Activated T-cell treated with anti-CD3 and anti-CD28 coated beads for 1 hour (primary cell): ENCODE results near the gene DNAH1.
A peak's percentile ranks its signal among the peaks of the same experiment; 100 is the strongest.

Experiments
- DNase-seq: peaks from one replicate; pipeline ENCODE4 v3.0.0-alpha.2; 2020; ENCODE audit warnings: low read depth

The DNAH1 gene

DNA sequence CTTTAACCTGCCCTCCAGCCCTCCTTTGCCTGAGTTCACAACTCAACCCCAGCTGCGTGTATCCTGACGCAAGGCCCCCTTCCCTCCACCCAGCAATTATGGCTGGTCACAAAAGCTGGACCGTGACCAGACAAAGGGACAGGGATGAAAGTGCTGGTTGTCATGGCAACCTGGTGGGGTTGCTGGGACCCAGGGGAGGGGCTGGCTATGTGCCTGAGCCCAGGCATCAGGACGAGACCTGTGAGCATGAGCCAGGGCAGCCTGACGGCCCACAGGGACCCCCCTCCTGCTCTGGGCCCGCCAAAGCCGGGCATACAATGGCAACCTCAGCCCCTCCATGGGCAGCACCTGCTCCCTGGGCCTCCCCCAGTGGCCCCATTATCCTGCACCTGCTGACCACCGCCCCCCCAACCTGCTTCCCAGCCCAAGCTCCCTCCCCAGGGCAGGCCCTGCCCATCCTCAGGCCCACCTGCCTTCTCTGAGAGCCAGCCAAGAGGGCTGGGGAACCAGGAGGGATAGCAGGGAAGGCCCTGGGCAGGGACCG lies 4.5 kb upstream of the DNAH1 start:
- no peak for DNase-seq

GRCh38 chr3:52313188-52313773 lies 2.8 kb upstream of the DNAH1 start:
- no peak for DNase-seq

DNA sequence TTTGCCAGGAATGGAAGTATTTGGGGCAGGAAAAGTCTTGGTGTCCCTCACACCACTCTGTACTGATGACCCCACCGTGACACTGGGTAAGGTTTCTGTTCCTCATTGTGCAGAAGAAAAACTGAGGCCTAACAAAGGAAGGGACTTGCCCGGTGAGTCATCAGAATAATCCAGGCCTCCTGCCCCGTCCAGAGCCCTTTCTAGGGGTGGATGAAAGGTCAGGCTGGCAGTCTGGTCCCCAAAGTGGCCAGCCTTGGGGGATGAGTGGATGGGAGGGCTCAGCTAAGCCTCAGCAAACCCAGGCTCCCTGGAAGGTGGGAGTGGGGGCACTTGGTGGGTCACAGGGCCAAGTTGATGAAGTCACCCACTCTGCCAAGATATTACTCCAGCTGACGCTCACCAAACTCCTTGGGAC lies 2.3 kb upstream of the DNAH1 start:
- DNase-seq, result no peak

GRCh38 chr3:52314489-52314888 lies 1.6 kb upstream of the DNAH1 start:
- DNase-seq, result no peak

- DNase-seq, result no peak
Observed at GRCh38 chr3:52315006-52315405, 1.1 kb upstream of the DNAH1 start.

GRCh38 chr3:52317208-52318000 lies 1.3 kb downstream of the DNAH1 start:
- peak; percentile 59 for DNase-seq

- no peak for DNase-seq
Observed at GRCh38 chr3:52318186-52318816, 2.2 kb downstream of the DNAH1 start.

DNA sequence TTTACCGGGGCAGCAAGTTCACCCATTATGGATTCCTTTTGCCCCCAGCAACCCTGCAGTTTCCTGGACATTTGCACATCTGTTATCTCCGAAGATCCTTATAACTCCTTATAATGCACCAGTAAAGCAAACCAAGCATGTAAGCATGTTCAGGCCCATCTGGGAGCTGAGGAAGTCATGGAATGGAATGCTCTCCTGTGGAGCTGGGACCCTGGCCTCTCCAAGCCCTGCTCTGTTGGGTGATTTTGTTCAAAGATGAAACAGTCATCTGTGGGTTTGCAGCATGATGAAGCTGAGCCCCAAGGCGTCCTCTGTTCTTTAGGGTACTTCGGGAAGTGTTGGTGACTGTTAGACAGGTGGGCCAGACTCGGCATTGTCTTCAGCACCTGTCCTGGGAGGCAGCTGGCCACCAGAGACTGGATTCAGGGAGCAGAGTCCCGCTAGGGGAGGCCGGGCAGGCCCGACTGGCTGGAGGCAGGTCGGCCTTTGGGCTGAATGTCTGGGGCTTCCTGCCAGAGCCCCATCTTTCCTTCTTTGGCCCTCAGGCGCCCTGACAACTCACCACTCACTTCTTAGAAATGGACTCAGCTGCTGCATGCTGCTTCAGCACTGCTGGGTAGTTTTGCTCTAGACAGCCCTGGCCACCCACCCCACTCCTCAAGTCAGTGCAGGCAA lies 3.9 kb downstream of the DNAH1 start:
- no peak for DNase-seq

GRCh38 chr3:52321481-52321880 lies 5.4 kb downstream of the DNAH1 start:
- DNase-seq, result no peak

DNA sequence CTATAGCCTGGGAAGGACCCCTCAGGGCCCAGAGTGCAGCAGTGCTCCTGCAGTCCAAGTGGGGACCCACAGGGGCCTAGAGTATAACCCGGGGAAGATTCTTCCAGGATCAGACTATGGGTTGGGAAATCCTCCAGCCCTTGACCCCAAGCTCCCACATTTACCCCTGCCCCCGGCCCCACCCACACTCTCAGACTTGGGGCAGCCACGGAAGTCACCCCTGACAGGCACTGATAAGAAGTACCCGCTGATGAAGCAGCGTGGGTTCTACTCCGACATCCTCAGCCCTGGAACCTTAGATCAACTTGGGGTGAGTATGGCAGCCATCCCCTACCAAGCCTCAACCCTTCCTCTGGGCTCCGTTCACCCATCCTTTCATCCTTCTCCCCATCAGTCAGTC lies 6.3 kb downstream of the DNAH1 start:
- no peak for DNase-seq

DNA sequence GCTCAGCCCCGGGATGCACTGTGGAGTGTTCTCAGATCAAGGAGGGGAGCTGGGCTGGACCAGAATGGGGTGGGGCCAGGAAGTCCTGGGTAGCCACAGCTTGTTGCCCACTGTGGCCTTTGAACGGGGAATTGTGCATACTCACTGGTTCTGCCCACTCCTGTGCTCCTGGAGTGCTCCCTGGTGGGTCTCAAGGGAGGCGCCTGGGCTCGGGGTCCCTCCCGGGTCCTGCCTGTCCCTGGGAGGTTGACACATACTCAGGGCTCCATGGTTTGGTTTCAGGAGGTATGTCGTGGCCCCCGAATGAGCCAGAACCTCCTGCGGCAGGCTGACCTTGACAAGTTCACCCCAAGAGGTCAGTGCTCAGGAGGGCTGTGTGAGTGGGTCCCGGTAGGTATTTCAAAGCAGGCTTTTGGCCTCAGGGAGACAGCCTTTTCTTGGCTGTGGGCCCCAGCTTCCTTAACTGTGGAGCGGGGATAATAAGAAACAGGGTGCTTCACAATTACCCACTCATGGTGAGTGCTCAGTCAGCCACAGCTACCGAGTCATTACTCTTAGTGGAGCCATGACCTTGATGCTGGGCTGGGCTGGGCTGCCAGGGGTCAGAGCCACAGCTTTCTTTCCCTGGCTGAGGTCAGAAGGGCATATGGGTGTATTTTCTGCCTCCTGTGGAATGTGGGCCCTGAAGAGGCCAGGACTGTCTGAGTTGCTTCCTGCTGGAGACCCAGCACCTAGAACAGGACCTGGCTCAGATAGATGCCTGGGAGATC lies 7.6 kb downstream of the DNAH1 start:
- no peak for DNase-seq

DNA sequence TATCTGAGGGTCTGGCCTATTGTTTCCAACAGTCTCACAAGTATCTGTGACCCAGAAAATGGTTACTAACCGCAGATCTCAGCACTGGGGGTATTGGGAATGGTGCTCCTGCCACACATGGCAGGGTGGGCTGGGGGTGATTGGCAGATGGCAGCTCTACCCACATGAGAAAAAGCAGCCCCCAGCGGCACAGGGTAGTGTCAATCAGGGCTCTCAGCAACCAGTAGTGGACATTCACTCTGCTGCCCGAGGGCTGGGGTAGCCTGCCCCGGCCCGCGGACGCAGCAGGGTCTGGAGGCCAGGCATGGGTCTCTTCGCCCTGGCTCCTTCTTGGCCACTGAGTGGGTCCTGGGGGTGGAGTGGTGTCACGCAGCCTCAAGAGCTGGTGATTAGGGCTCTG lies 8.6 kb downstream of the DNAH1 start:
- no peak for DNase-seq

GRCh38 chr3:52325686-52326085 lies 9.6 kb downstream of the DNAH1 start:
- no peak for DNase-seq

DNA sequence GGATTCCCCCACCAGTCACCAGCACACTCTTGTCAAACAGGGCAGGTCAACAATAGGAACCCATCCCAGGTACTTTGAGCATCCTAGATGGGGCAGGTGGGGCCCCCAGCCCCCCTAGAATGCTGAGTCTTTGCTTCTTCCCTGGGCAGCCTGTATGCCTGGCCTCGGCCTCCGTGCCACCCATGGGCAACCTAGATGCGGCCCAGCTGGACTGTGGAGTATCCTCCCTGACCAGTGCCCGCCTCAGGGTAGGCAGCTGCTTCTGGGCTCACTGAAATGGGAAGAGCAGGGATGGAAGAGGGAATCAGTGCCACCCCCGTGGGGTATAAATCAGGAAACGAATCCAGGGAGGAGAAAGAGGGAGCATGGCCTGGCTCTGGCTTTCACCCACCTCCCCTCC lies 10.9 kb downstream of the DNAH1 start:
- no peak for DNase-seq

- no peak for DNase-seq
Observed at GRCh38 chr3:52327486-52328290, 11.6 kb downstream of the DNAH1 start.

GRCh38 chr3:52328536-52329080 lies 12.5 kb downstream of the DNAH1 start:
- DNase-seq, result no peak

- no peak for DNase-seq
Observed at GRCh38 chr3:52330194-52330805, 14.2 kb downstream of the DNAH1 start.

DNA sequence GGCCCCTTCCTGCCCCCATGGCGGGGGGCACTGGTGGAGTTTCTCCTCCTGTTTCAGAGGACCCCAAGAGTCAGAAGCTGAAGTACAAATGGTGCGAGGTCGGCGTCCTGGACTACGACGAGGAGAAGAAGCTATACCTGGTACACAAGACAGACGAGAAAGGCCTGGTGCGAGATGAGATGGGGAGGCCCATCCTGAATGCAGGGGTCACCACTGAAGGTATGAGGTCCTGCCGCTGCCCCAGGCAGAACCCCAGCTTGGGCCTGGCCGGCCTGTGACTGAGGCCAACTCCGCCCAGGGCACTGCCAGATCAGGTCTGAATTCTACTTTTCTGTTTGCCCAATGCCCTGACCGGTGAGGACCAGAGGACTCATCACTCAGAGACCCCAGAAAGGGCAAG lies 15.0 kb downstream of the DNAH1 start:
- no peak for DNase-seq

DNA sequence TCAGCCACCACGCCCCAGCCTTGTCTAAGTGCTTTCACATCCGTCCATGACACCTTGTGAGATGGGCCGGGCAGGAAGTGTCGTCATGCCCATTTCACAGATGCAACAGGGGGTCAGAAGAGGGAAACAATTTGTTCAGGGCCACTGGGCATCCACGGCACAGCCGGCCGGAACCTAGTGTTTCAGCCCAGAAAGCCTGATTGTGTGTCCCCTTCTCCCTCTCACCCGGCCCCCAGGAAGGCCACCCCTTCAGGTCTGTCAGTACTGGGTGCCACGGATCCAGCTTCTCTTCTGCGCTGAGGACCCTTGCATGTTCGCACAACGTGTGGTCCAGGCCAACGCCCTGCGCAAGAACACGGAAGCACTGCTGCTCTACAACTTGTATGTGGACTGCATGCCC lies 15.8 kb downstream of the DNAH1 start:
- no peak for DNase-seq

- no peak for DNase-seq
Observed at GRCh38 chr3:52333869-52334557, 17.9 kb downstream of the DNAH1 start.
